Osteoblast (primary cell): ENCODE data around the gene PCDHA13. TPM values are rescaled to one million over a fixed set of nuclear protein-coding genes. Genes with fewer than 3 reads are reported as not detected.

ENCODE experiments used
- DNase-seq: peaks from one replicate; pipeline ENCODE4 v3.0.0; 2011; ENCODE audit warnings: low spot score, mixed read lengths; ENCODE audit not compliant: insufficient read length; ENCODE audit errors: missing footprints
- H2AFZ ChIP-seq: 2 replicates; pipeline ENCODE4 v1.6.0; 2011; ENCODE audit warnings: mild to moderate bottlenecking, low read length
- H3K27ac ChIP-seq: 2 replicates; pipeline ENCODE4 v1.5.1; 2011; ENCODE audit warnings: mild to moderate bottlenecking, low read depth, low read length, moderate library complexity
- H3K27me3 ChIP-seq: 2 replicates; pipeline ENCODE4 v1.6.0; 2012; ENCODE audit warnings: mild to moderate bottlenecking, control low read depth, inconsistent platforms, low read length, moderate library complexity; ENCODE audit not compliant: insufficient read depth
- H3K36me3 ChIP-seq: 2 replicates; pipeline ENCODE4 v1.5.1; 2011; ENCODE audit warnings: mild to moderate bottlenecking, low read length, control low read depth, moderate library complexity; ENCODE audit not compliant: insufficient read depth
- H3K4me1 ChIP-seq: 2 replicates; pipeline ENCODE4 v1.5.1; 2011; ENCODE audit warnings: mild to moderate bottlenecking, low read length, control low read depth, moderate library complexity; ENCODE audit not compliant: insufficient read depth
- H3K4me2 ChIP-seq: 2 replicates; pipeline ENCODE4 v1.6.0; 2011; ENCODE audit warnings: mild to moderate bottlenecking, low read length; ENCODE audit not compliant: insufficient read depth
- H3K4me3 ChIP-seq: fragments of 200-600 bp; sonication (generic); 3 replicates; pipeline ENCODE4 v1.5.1; 2012; ENCODE audit warnings: mild to moderate bottlenecking, low read length, inconsistent platforms; ENCODE audit not compliant: insufficient read depth
- H3K79me2 ChIP-seq: 2 replicates; pipeline ENCODE4 v1.6.0; 2012; ENCODE audit warnings: mild to moderate bottlenecking, low read length, control low read depth, inconsistent platforms; ENCODE audit not compliant: insufficient read depth
- H3K9me3 ChIP-seq: 2 replicates; pipeline ENCODE4 v1.5.1; 2011; ENCODE audit warnings: low read depth, low read length, control low read depth
- H4K20me1 ChIP-seq: 2 replicates; pipeline ENCODE4 v1.6.0; 2012; ENCODE audit warnings: mild to moderate bottlenecking, low read length, control low read depth; ENCODE audit not compliant: insufficient read depth
- total RNA-seq: library from RNA; depleted of rRNA; stranded (reverse); fragments of >200 nt; gene quantifications from 2 replicates; pipeline ENCODE4 v1.2.3, GENCODE V29; 2012
- TF ChIP-seq, protein P1 (sequence below): IDR thresholded peaks from 2 replicates; pipeline ENCODE4 v1.5.1; 2011; ENCODE audit warnings: mild to moderate bottlenecking, low read depth, low read length, moderate library complexity; ENCODE audit errors: extremely low read depth

The PCDHA13 gene
- total RNA-seq, 1 donor: under 0.01 TPM

DNA sequence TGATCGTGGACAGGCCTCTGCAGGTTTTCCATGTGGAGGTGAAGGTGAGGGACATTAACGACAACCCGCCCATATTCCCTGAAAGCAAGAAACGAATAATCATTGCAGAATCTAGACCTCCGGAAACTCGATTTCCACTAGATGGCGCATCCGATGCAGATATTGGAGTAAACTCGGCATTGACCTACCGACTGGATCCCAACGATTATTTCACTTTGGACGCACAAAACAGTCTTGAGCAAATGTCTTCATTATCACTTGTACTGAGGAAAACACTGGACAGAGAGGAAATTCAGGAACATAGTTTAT lies 621 bp downstream of the PCDHA13 start:
- no peaks in the 10 kb centered on the region for H3K4me1 ChIP-seq
- no peak overlapping the region for H3K4me2 ChIP-seq
- H3K4me3 ChIP-seq: no peak overlapping the region
- H3K27ac ChIP-seq: no peak overlapping the region
- H3K27me3 ChIP-seq: no peaks in the 10 kb centered on the region
- H3K79me2 ChIP-seq: no peaks in the 10 kb centered on the region
- no peaks in the 10 kb centered on the region for H3K9me3 ChIP-seq
- TF ChIP-seq, protein P1, sequence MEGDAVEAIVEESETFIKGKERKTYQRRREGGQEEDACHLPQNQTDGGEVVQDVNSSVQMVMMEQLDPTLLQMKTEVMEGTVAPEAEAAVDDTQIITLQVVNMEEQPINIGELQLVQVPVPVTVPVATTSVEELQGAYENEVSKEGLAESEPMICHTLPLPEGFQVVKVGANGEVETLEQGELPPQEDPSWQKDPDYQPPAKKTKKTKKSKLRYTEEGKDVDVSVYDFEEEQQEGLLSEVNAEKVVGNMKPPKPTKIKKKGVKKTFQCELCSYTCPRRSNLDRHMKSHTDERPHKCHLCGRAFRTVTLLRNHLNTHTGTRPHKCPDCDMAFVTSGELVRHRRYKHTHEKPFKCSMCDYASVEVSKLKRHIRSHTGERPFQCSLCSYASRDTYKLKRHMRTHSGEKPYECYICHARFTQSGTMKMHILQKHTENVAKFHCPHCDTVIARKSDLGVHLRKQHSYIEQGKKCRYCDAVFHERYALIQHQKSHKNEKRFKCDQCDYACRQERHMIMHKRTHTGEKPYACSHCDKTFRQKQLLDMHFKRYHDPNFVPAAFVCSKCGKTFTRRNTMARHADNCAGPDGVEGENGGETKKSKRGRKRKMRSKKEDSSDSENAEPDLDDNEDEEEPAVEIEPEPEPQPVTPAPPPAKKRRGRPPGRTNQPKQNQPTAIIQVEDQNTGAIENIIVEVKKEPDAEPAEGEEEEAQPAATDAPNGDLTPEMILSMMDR: no peak
- no peaks in the 10 kb centered on the region for H4K20me1 ChIP-seq
- DNase-seq: no peak
- no peak overlapping the region for H2AFZ ChIP-seq
- H3K36me3 ChIP-seq: no peaks in the 10 kb centered on the region

GRCh38 chr5:140883373-140883772 lies 1.4 kb downstream of the PCDHA13 start:
- Histone ChIP-seq H4K20me1 (no peaks in the 10 kb centered on the region), H3K4me1 (no peaks in the 10 kb centered on the region), H3K36me3 (no peaks in the 10 kb centered on the region), H2AFZ (no peak overlapping the region), H3K4me2 (no peak overlapping the region), H3K27me3 (no peaks in the 10 kb centered on the region), H3K79me2 (no peaks in the 10 kb centered on the region), H3K4me3 (no peak overlapping the region), H3K27ac (no peak overlapping the region), H3K9me3 (no peaks in the 10 kb centered on the region)
- TF ChIP-seq, protein P1: no peak
- peak; percentile 27 for DNase-seq

DNA sequence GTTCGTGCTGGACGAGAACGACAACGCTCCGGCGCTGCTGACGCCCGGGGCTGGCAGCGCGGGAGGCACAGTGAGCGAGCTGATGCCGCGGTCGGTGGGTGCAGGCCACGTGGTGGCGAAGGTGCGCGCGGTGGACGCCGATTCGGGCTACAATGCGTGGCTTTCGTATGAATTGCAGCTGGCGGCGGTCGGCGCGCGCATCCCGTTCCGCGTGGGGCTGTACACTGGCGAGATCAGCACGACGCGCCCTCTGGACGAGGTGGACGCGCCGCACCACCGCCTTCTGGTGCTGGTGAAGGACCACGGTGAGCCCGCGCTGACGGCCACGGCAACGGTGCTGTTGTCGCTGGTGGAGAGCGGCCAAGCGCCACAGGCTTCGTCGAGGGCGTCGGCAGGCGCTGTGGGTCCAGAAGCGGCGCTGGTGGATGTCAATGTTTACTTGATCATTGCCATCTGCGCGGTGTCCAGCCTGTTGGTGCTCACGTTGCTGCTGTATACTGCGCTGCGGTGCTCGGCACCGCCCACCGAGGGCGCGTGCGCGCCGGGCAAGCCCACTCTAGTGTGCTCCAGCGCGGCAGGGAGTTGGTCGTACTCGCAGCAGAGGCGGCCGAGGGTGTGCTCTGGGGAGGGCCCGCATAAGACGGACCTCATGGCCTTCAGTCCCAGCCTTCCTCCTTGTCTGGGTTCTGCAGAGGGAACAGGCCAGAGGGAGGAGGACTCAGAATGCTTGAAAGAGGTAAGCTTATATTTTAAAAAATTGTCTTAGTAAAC lies 2.2 kb downstream of the PCDHA13 start:
- TF ChIP-seq, protein P1: no peak
- no peaks in the 10 kb centered on the region for H3K36me3 ChIP-seq
- peak; percentile 19 for DNase-seq

DNA sequence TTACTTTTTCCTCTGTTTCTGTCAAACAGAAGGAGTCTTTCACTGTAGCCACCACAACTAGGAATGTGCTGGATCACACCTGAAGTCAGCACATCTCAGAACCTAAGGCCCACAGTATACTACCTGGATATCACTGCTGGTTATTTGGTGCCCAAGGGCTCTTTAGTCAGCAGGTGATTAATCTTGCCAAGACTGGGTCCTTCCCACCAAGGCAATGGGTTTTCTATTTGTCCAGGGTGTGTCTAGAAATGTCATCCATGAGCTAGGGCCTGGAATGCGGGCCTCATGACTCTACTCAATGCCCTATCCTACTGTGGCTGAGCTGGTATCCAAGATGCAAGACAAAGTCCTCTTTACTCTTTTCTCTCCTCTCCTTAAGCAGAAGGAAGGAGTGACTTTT lies 34.4 kb downstream of the PCDHA13 start:
- no peaks in the 10 kb centered on the region for H3K27me3 ChIP-seq
- no peaks in the 10 kb centered on the region for H3K36me3 ChIP-seq
- DNase-seq: no peak
- no peak overlapping the region for H3K27ac ChIP-seq
- H3K79me2 ChIP-seq: no peaks in the 10 kb centered on the region
- H3K4me2 ChIP-seq: no peak overlapping the region
- no peaks in the 10 kb centered on the region for H3K9me3 ChIP-seq
- no peak overlapping the region for H2AFZ ChIP-seq
- no peak overlapping the region for H3K4me3 ChIP-seq
- no peaks in the 10 kb centered on the region for H3K4me1 ChIP-seq
- H4K20me1 ChIP-seq: no peaks in the 10 kb centered on the region
- TF ChIP-seq, protein P1: no peak

More for the DNA sequence above, 2.2 kb downstream of the PCDHA13 start:
- Histone ChIP-seq H3K4me2 (no peak overlapping the region), H3K4me3 (no peak overlapping the region), H3K27me3 (no peaks in the 10 kb centered on the region), H3K4me1 (no peaks in the 10 kb centered on the region), H3K27ac (no peak overlapping the region), H2AFZ (no peak overlapping the region), H3K79me2 (no peaks in the 10 kb centered on the region), H3K9me3 (no peaks in the 10 kb centered on the region), H4K20me1 (no peaks in the 10 kb centered on the region)
